HG03469 (cell line): ENCODE measurements around the gene WDR44.
"Not testable (repeated sequence)": the region's sequence is repeated elsewhere in the genome, so short reads cannot be mapped to it uniquely, and the experiment has no call there.

Experiments used
- ATAC-seq: cut with Tn5 transposase; IDR thresholded peaks from one replicate; pipeline ENCODE4 v1.9.1; 2021; ENCODE audit warnings: mild to moderate bottlenecking, moderate library complexity, moderate number of reproducible peaks; ENCODE audit not compliant: unreplicated experiment

Gene WDR44

DNA sequence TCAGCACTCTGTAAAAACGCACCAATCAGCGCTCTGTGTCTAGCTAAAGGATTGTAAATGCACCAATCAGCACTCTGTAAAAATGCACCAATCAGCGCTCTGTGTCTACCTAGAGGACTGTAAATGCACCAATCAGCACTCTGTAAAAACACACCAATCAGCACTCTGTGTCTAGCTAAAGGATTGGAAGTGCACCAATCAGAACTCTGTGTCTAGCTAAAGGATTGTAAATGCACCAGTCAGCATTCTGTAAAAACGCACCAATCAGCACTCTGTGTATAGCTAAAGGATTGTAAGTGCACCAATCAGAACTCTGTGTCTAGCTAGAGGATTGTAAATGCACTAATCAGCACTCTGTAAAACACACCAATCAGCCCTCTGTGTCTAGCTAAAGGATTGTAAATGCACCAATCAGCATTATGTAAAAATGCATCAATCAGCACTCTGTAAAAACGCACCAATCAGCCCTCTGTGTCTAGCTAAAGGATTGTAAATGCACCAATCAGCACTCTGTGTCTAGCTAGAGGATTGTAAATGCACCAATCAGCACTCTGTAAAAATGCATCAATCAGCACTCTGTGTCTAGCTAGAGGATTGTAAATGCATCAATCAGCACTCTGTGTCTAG is 124.9 kb downstream of the WDR44 start:
- ATAC-seq, result not testable (repeated sequence)

DNA sequence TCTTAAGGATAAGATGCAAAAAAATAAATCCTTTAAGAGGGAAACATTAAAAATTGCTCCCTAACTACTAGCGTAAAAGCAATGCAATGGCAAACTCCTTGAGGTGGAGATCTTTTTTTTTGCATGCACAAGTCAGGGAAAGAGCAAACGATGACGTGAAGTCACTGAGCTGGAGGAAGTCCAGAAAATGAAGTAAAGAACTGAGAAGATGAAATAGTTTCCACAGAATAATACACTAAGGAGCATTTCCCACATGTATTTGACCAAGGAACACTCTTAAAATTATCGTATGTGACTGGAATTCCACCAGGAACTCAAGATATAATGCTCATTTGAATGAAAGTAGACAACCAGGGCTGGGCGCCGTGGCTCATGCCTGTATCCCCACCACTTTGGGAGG is 128.7 kb downstream of the WDR44 start:
- no peak for ATAC-seq

DNA sequence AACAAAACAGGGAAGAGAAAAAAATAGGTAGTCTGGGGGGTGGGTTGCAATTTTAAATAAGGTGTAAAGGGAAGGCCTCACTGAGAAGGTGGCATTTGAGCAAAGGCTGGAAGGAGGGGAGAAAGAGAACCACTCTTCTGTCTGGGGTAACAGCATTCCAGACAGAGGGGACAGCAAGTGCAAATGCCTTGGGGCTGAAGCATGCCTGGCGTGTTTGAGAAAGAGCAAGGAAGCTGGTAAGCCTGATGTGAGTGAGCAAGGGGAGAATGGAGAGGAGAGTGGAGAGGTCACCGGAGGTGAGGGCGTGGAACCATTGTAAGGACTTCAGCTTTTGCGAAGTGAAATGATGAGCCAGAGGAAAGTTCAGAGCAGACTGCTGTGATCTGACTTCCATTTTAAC is 130.0 kb downstream of the WDR44 start:
- no peak for ATAC-seq

DNA sequence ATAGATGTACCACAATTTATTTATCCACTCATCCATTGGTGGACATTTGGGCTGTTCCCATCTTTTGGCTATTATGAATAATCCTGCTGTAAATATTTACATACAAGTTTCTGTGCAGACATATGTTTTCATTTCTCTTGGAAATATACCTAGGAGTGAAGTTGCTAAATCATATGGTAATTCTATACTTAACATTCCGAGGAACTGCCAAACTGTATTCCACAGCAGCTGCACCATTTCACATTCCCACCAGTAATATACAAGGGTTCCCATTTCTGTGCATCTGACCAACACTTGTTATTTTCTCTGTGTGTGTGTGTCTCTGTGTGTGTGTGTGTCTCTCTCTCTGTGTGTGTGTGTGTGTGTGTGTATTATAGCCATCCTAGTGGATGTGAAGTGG is 134.3 kb downstream of the WDR44 start:
- ATAC-seq, result no peak

DNA sequence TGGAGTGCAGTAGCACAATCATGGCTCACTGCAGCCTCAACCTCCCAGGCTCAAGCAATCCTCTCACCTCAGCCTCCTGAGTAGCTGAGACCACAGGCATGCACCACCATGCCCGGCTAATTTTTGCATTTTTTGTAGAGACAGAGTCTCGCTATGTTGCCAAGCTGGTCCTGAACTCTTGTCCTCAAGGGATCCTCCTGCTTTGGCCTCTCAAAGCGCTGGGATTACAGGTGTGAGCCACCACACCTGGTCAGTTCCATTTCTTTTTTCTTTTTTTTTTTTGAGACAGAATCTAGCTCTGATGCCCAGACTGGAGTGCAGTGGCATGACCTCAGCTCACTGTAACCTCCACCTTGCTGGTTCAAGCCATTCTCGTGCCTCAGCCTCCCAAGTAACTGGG is 136.5 kb downstream of the WDR44 start:
- not testable (repeated sequence) for ATAC-seq

DNA sequence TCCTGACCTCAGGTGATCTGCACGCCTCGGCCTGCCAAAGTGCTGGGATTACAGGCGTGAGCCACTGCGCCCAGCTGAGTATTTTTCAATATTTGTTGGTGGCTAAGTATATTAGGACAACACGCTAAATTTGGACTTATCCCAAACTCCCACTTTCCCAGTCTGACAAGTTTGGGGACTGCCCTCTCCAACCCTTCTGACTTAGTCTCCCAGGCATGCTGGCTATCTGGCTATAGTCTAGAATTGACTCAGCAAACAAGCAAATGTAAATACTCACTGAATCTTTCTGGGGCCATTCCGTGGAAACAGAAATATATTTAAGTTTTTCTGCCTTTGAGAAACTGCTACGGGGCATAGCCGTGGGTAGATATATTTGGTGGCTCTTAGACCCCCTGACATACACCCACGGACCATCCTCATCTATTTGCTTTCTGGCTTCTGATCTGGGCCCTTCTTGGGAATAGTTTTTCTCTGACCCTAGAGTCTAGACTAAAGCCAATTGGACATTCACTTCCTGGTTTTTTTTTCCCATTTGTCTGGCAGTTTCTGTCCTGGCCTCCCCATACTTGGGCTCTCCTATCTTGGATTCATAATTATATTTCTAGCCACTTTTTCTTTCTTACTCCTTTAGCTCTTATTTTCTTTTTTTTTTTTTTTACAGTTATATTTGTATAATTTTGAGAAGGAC is 138.5 kb downstream of the WDR44 start:
- ATAC-seq, result no peak

DNA sequence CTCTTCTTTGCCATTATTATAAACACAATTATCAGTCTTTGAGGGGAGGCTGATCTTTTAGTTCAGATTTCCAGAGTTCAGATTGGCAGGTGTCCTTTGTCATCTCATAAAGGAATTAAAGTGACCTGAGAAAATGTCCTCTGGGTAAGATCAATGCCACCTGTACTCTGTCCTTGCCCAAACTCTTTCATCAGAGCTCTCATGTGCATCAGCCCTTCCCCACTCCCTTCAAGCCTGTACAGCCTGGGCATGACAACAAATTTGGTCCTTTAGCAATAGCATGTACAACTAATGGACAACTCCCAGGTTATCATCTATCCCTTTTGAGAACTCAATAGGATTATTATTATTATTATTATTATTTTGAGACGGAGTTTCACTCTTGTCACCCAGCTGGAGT is 140.8 kb downstream of the WDR44 start:
- ATAC-seq, result not testable (repeated sequence)

DNA sequence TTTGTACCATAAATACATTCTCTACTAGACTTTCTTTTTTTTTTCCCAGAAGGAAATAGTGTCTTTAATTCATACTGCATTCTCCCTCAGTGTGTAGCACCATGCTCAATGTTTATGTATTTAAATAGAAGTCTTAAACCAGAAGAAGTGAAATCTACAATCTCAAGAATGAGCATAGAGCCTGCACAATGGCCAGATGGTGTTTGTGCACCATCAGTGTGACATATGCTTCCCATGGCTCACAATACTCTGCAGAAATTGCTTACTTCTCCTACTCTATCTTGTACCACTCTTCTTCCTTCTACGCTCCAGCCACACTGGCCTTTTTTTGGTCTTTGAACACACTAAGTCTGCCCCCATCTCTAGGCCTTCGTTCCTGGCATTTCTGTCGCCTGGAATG is 147.1 kb downstream of the WDR44 start:
- no peak for ATAC-seq

DNA sequence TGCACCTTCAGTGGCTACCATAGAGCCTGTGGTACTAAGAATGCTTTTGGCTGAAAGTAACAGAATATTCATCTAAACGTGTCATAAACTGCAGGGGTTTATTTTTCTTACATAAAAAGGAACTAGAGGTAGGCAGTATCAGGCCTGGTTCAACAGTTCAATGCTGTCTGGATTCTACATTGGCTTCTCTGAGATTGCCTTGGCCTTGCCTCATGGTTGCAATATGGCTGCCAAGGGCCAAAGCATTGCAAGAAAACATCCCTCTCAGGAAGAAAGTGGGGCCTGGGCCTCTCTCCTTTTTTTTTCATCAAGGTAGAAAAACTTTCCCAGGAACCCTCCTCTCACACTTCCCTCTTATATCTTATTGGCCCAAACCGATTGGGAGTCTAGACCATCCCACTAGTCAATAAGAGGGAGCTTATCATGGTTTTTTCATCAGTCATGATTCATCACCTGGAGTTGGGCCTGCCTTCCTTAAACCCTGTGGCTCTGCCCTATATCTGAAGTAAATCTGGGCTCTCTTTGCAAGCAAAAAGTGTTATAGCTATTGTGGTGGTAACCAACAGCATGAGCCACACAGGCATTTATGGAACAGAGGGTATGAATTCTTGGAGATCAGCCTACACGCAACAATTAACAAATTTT is 147.9 kb downstream of the WDR44 start:
- ATAC-seq, result no peak

DNA sequence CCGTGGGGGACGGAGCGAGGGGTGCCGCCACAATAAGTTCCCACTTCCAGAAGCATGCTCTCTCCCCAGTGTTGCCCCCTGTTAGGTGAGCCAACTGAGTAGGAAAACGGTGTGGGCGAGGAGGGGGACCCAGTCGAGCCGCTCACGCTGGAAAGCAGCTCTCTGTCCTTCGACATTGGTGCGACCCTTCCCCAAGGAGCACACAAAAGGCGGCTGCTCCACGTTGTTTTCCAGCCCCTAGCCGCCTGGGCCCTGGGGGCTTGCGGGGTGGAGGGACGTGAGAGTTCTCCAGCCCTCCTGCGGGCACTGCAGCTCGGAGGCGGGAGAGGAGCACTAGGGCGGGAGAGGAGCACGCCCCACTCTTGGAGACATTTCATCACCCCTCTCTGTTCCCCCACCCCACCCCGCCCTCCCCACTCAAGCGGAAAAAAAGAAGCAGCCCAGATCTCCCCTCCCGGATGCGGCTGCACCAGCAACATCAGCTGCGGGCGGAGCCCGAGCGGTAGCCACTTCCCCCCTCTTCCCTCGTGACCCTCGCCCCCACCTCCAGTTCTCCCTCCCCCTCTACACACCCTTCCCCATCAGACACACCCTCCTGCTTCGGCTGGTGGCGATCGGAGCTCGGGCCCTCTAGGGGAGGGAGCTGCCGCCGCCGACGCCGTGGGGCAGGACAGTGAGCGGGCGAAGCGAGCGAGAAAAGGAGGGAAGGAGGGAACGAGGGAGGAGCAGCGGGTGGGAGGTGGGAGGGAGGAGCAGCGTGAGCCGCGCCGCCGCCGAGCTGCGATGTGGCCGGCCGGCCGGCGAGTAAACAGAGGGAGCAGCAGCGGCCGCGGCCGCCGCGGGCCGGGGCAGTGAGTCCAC is 149.4 kb downstream of the WDR44 start, which contains the start of gene DOCK11:
Gene DOCK11, plus strand, starts transcription at position 755 of the 861 bp plus-strand sequence. CDS start 157 bp downstream, outside the sequence.
- ATAC-seq, result peak; percentile 38

DNA sequence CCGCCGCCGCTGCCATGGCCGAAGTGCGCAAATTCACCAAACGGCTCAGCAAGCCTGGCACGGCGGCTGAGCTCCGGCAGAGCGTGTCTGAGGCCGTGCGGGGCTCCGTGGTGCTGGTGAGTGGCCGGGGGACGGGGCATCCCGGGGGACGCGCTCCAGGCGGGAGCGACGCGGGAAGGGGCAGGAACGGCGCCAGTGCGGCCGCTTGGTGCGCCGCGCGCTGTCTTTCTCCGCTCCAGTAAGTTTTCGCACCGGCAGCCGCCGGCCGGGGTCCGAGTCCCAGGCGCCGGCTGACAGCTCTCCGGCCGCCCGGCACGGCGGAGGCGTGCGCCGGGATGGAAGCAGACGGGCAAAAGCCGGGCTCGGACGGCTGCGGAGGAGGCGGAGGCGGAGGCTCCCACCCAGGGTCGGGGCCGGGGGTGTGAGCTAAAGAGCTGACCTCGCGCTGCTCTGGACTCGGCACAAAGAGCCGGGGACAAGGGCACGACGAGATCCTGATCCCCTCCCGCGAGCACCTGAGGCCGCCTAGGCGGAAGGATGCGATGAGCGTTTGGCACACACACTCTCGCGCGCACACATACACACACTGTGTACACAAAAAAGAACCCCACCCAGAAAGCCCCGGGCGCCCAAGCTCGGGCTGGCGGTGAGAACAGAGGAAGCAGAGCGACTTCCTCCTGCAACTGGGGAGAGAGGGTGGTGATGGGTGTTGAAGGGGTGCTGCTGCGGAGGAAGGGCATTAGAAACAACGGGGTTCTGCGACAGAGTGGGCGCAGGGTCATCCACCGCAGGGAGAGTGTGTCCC is 150.3 kb downstream of the WDR44 start:
- peak; percentile 33 for ATAC-seq

DNA sequence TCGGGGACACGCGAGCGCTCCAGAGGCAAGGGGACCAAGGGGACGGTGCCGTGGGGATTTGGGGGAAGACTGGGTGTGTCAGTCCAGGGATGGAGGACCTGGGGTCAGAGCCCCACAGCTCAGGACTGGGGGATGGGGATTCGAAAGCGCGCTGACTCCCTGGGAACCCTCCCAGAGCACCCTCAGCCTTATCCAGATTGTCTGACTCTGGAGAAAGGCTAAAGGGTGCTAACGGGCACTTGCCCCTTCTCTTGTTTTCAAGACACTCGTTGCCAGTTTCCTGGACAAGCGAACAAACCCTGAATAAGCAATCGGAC is 150.8 kb downstream of the WDR44 start:
- peak; percentile 7 for ATAC-seq

DNA sequence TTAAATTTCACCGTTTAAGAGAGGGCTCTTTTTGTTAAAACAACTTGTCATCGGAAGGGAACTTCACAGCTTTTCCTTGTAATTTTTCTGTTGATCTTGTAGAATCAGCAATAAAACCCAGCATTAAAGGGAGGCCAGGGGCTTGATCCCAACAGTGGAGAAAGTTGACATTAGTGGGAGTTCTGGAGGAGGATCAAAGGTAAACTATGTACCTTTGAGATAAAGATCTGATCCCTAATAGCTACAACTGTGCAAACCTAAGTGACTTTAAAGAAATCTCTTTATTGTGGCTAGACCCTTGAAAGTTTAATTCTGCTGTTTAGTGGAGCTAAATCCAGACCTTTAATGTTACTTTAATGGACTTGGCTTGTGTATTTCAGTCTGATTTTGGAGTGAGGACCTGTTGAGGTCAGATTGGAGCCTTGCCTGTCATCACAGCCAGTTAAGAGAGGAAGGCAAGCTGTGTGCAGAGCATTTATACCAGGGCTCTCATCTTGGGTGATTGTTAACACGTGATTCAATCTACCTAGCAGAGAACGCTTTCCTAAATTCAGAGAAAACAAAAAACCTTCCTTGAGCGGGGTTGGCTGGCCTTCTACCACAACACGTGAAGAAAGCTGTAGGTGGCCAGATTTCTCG is 151.4 kb downstream of the WDR44 start:
- ATAC-seq, result no peak

DNA sequence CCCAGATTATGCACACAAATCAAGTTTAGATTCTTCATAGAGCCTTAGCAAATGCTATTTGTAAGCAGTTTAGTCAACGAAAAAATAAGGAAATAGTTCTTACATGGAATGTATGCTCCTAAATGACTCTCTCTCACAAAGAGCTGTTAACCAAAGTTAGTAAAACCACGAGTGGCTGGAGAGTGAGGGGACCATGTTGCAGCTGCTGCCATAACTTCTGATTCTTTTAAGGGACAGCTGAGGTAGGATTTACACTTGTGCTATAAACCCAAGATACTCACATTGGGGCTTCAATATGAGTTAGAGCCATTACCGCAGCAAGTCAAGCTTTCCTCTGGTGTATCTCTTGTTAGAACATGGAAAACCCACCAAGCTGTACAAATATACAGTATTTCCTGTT is 152.4 kb downstream of the WDR44 start:
- ATAC-seq, result no peak

DNA sequence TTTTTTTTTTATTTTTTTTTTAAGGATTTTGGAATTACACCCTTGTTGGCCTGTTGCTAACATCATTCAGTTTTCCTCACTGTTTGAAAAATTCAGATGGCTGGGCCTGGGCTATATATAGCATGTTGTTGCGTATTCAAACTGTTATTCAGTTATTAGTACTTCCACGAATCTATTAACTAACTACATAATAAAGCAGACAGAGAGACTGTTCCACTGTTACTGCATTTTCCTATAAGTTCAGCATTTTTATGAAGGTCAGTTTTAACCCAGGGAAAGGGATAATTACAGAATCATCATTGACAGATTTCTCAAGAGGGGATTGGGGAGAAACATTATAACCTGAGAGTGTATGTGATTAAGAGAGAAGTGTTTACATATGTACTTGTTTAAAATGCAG is 152.8 kb downstream of the WDR44 start:
- no peak for ATAC-seq

DNA sequence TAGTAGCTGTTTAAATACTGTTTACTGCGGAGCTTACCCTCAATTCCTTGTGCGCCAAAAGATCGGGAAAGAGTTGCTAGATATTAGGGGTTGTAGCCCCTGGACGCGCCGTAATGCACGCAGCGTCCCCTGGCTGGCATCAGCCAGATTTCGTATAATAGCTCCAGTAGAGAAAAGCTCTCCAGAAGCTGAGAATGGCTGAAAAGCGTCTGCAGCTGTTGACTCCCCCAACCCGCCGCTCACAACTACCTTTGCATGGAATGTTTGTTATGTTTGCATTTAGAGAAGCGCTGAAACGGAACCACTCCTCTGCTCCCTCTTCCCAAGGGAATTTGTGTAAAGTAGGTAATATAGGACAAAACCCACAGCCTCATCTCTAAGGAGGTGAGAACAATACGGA is 153.4 kb downstream of the WDR44 start:
- ATAC-seq, result no peak
